GM13977 (cell line): ENCODE results near the gene TNS1.
A peak's percentile ranks its signal among the peaks of the same experiment; 100 is the strongest.

Experiments
- DNase-seq: peaks from one replicate; pipeline ENCODE4 v3.0.0; 2012; ENCODE audit warnings: low spot score
- CTCF ChIP-seq: IDR thresholded peaks from 2 replicates; pipeline ENCODE4 v1.5.1; 2012; ENCODE audit warnings: mild to moderate bottlenecking, control low read depth; ENCODE audit not compliant: insufficient read depth; ENCODE audit errors: extremely low read depth, missing control alignments
- in situ Hi-C: fragments of 300-500 bp; cut with MboI; formaldehyde crosslinking; loops from one replicate; pipeline ENCODE4 v1.12.0; 2022; ENCODE audit warnings: low sequenced_read_pairs, low pct_unique_long_range_greater_than_20kb, mixed read lengths, inconsistent platforms; ENCODE audit not compliant: unreplicated experiment

The TNS1 gene

GRCh38 chr2:217791551-217791950 lies 211.2 kb downstream of the TNS1 start:
- in situ Hi-C loops = no loop called here
- no peak for TF ChIP-seq CTCF

GRCh38 chr2:217790681-217791392 lies 212.0 kb downstream of the TNS1 start:
- in situ Hi-C loops = no loop called here
- peak; percentile 3 for DNase-seq
- TF ChIP-seq CTCF = no peak

More at GRCh38 chr2:217791551-217791950, 211.2 kb downstream of the TNS1 start:
- no peak for DNase-seq

GRCh38 chr2:217790195-217790594 lies 212.6 kb downstream of the TNS1 start:
- TF ChIP-seq CTCF = peak; percentile 4
- in situ Hi-C loops = no loop called here
- DNase-seq = peak; percentile 37

- no peak for TF ChIP-seq CTCF
- in situ Hi-C loops = loop anchor here (5.0 to 10.0 kb wide), 2 partner anchors 98 to 195 kb away; no protein-coding TSS in a partner anchor
- no peak for DNase-seq
These were observed 213.0 kb downstream of the TNS1 start for GRCh38 chr2:217789736-217790181.

- peak; percentile 100 for TF ChIP-seq CTCF
- peak; percentile 79 for DNase-seq
- in situ Hi-C loops = loop anchor here (5.0 to 10.0 kb wide), 2 partner anchors 98 to 196 kb away; no protein-coding TSS in a partner anchor
These were observed 213.6 kb downstream of the TNS1 start for GRCh38 chr2:217789003-217789735.

GRCh38 chr2:217788669-217789002 lies 214.2 kb downstream of the TNS1 start:
- DNase-seq = no peak
- in situ Hi-C loops = loop anchor here (5.0 to 10.0 kb wide), 2 partner anchors 99 to 196 kb away; no protein-coding TSS in a partner anchor
- no peak for TF ChIP-seq CTCF
